HCT116 (cell line): ENCODE results near the gene RWDD4. TPM values are rescaled to one million over a fixed set of nuclear protein-coding genes. Genes with fewer than 3 reads are reported as not detected.

Experiments
- ATAC-seq: fragments of 200-7000 bp; cut with Tn5 transposase; 2 replicates; pipeline ENCODE4 v1.9.1; 2020; ENCODE audit warnings: mild to moderate bottlenecking, moderate library complexity
- BruUV-seq: library from RNA; stranded (reverse); fragments of 400-500 nt; replicated peaks from 2 replicates; lab custom pipeline; 2021; lab: Mats Ljungman, UMichigan
- CTCF ChIA-PET: fragments of 300-600 bp; sonication (Branson Sonifier 250); formaldehyde crosslinking; loops from one replicate; lab custom pipeline; 2021; ENCODE audit warnings: antibody characterized with exemption; lab: Charles Lee
- POLR2A ChIA-PET: fragments of 300-600, 350-600 bp; sonication (Branson Sonifier 250); formaldehyde crosslinking; loops from one replicate; lab custom pipeline; 2021; ENCODE audit warnings: antibody characterized with exemption; lab: Charles Lee
- RAD21 ChIA-PET, 2 experiments: fragments of 300-600 bp; sonication (Branson Sonifier 250); formaldehyde crosslinking; loops; one replicate each; lab custom pipeline; 2023; ENCODE audit warnings: low total read pairs in 2 of 2; ENCODE audit not compliant: uncharacterized antibody in 2 of 2, unreplicated experiment in 2 of 2, low non-redundant PET in 1 of 2; lab: Charles Lee
- DNase-seq: peaks from one replicate; pipeline ENCODE4 v3.0.0-alpha.2; 2010; ENCODE audit warnings: low read depth, low spot score
- H2AFZ ChIP-seq: fragments of 200-600 bp; shearing (Covaris generic), sonication (generic); 2 replicates; pipeline ENCODE4 v1.6.1; 2017; ENCODE audit warnings: low read depth, mixed run types, mixed read lengths, antibody characterized with exemption, low read length; ENCODE audit not compliant: poor library complexity, severe bottlenecking
- H3K27ac ChIP-seq: 2 replicates; pipeline ENCODE4 v1.5.1; 2012; ENCODE audit warnings: low read depth, low read length
- H3K27me3 ChIP-seq: fragments of 200-600 bp; sonication (generic); 2 replicates; pipeline ENCODE4 v1.6.1; 2016; ENCODE audit warnings: mixed run types, low read length, mixed read lengths; ENCODE audit not compliant: insufficient read depth
- H3K36me3 ChIP-seq, 2 experiments: fragments of 200-500 bp in 1 of 2; fragments of 200-600 bp in 1 of 2; sonication (Bioruptor generic) in 1 of 2; sonication (generic) in 1 of 2; 2 replicates each; pipeline versions ENCODE4 v1.5.1 to v1.6.1; 2014 to 2016; ENCODE audit warnings: low read length in 2 of 2, inconsistent platforms in 1 of 2, mixed read lengths in 1 of 2, mixed run types in 1 of 2; ENCODE audit not compliant: insufficient read depth in 2 of 2, control insufficient read depth in 1 of 2
- H3K4me1 ChIP-seq, 2 experiments: fragments of 200-600 bp in 1 of 2; sonication (generic) in 1 of 2; 2 replicates each; pipeline versions ENCODE4 v1.5.1 to v1.6.1; 2012 to 2017; ENCODE audit warnings: low read length in 2 of 2, inconsistent platforms in 1 of 2, mild to moderate bottlenecking in 1 of 2, mixed read lengths in 1 of 2, mixed run types in 1 of 2, moderate library complexity in 1 of 2; ENCODE audit not compliant: insufficient read depth in 2 of 2, control insufficient read depth in 1 of 2
- H3K4me2 ChIP-seq: fragments of 200-600 bp; sonication (generic); 2 replicates; pipeline ENCODE4 v1.6.1; 2017; ENCODE audit warnings: mixed run types, low read length, mixed read lengths
- H3K4me3 ChIP-seq, 2 experiments: fragments of 200-600 bp in 1 of 2; sonication (generic) in 1 of 2; replicated peaks in 1 of 2; 2 replicates each; pipeline ENCODE4 v1.5.1; 2011 to 2016; ENCODE audit warnings: low read length in 2 of 2, control low read depth in 1 of 2, low read depth in 1 of 2, mild to moderate bottlenecking in 1 of 2, mixed read lengths in 1 of 2, mixed run types in 1 of 2
- H3K79me2 ChIP-seq: fragments of 200-600 bp; sonication (generic); 2 replicates; pipeline ENCODE4 v1.6.1; 2017; ENCODE audit warnings: mild to moderate bottlenecking, mixed run types, low read length, moderate library complexity, mixed read lengths; ENCODE audit not compliant: insufficient read depth
- H3K9ac ChIP-seq: fragments of 200-600 bp; sonication (generic); 2 replicates; pipeline ENCODE4 v1.6.1; 2016; ENCODE audit warnings: low read length, mixed read lengths
- H3K9me2 ChIP-seq: fragments of 200-600 bp; sonication (generic), shearing (Covaris generic); 2 replicates; pipeline ENCODE4 v1.6.1; 2017; ENCODE audit warnings: mixed run types, mild to moderate bottlenecking, moderate library complexity; ENCODE audit not compliant: insufficient read depth
- H3K9me3 ChIP-seq, 2 experiments: fragments of 200-500 bp in 1 of 2; fragments of 200-600 bp in 1 of 2; sonication (Bioruptor generic) in 1 of 2; sonication (generic) in 1 of 2; 2 replicates each; pipeline ENCODE4 v1.6.1; 2014 to 2017; ENCODE audit warnings: low read length in 2 of 2, mixed read lengths in 2 of 2, inconsistent platforms in 1 of 2, low read depth in 1 of 2, mild to moderate bottlenecking in 1 of 2, mixed run types in 1 of 2, moderate library complexity in 1 of 2; ENCODE audit not compliant: control insufficient read depth in 1 of 2, insufficient read depth in 1 of 2
- H4K20me1 ChIP-seq: fragments of 200-600 bp; sonication (generic), shearing (Covaris generic); 2 replicates; pipeline ENCODE4 v1.6.1; 2017; ENCODE audit warnings: mixed run types, mild to moderate bottlenecking, moderate library complexity; ENCODE audit not compliant: insufficient read depth
- SIN3A ChIP-seq: IDR thresholded peaks from 2 replicates; pipeline ENCODE4 v1.6.1; 2012; ENCODE audit warnings: low read depth
- SRF ChIP-seq: IDR thresholded peaks from 2 replicates; pipeline ENCODE4 v1.6.1; 2012; ENCODE audit warnings: low read depth
- intact Hi-C: fragments of 100-400 bp; cut with micrococcal nuclease; formaldehyde crosslinking; loops from 2 replicates; pipeline ENCODE4 v1.10.0; 2022
- total RNA-seq: library from RNA; stranded (reverse); gene quantifications from one replicate; pipeline ENCODE4 v1.2.1, GENCODE V29; 2021; ENCODE audit not compliant: unreplicated experiment
- TF ChIP-seq, protein P1 (sequence below): IDR thresholded peaks from 2 replicates; pipeline ENCODE4 v1.6.1; 2011; ENCODE audit warnings: mild to moderate bottlenecking, low read length, moderate library complexity; ENCODE audit not compliant: insufficient replicate concordance; ENCODE audit errors: extremely low read depth
- TF ChIP-seq, protein P2 (sequence below): IDR thresholded peaks from 2 replicates; pipeline ENCODE4 v1.6.1; 2012; ENCODE audit warnings: low read depth

The RWDD4 gene
- total RNA-seq, 1 experiment from 2014 or later: 11.9 TPM

DNA sequence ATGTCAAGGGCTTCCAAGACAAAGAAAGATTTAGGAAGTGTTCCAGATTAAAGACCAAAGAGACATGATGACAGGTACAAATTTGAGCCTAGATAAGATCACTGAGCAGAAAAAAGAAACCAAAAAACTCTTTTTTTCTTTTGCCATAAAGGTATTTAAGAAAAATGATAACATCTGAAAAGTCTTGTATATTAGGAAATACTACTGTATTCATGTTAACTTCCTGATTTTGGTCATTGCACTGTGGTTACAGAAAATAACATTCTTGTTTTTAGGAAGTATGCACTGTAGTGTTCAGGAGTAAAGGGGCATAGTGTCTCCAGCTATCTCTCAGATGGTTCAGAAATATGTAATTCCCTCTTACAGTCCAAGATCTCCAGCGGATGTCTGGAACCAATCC is 37.1 kb downstream of the RWDD4 start (continued):
- TF ChIP-seq, protein P1, sequence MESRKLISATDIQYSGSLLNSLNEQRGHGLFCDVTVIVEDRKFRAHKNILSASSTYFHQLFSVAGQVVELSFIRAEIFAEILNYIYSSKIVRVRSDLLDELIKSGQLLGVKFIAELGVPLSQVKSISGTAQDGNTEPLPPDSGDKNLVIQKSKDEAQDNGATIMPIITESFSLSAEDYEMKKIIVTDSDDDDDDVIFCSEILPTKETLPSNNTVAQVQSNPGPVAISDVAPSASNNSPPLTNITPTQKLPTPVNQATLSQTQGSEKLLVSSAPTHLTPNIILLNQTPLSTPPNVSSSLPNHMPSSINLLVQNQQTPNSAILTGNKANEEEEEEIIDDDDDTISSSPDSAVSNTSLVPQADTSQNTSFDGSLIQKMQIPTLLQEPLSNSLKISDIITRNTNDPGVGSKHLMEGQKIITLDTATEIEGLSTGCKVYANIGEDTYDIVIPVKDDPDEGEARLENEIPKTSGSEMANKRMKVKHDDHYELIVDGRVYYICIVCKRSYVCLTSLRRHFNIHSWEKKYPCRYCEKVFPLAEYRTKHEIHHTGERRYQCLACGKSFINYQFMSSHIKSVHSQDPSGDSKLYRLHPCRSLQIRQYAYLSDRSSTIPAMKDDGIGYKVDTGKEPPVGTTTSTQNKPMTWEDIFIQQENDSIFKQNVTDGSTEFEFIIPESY: no peak
- TF ChIP-seq, protein P2, sequence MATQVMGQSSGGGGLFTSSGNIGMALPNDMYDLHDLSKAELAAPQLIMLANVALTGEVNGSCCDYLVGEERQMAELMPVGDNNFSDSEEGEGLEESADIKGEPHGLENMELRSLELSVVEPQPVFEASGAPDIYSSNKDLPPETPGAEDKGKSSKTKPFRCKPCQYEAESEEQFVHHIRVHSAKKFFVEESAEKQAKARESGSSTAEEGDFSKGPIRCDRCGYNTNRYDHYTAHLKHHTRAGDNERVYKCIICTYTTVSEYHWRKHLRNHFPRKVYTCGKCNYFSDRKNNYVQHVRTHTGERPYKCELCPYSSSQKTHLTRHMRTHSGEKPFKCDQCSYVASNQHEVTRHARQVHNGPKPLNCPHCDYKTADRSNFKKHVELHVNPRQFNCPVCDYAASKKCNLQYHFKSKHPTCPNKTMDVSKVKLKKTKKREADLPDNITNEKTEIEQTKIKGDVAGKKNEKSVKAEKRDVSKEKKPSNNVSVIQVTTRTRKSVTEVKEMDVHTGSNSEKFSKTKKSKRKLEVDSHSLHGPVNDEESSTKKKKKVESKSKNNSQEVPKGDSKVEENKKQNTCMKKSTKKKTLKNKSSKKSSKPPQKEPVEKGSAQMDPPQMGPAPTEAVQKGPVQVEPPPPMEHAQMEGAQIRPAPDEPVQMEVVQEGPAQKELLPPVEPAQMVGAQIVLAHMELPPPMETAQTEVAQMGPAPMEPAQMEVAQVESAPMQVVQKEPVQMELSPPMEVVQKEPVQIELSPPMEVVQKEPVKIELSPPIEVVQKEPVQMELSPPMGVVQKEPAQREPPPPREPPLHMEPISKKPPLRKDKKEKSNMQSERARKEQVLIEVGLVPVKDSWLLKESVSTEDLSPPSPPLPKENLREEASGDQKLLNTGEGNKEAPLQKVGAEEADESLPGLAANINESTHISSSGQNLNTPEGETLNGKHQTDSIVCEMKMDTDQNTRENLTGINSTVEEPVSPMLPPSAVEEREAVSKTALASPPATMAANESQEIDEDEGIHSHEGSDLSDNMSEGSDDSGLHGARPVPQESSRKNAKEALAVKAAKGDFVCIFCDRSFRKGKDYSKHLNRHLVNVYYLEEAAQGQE: no peak
- no peak for TF ChIP-seq SRF

DNA sequence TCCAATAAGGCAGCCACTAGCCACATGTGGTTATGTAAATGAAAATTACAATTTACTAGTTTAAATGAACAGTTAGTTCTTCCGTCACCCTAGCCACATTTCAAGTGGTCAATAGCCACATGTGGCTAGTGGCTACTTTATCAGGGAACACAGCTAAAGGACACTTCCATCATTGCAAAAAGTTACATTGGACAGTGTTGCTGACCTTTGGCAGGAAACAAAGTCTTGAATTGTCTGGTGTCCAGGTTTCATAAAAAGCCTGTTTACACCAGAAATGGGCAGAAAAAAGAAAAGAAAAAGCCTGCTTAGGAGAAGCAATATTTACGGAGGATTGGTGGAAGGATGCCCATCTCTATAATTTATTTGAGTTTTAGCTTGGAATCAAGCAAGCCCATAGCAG is 38.6 kb downstream of the RWDD4 start:
- BruUV-seq: no TSS peak
- Histone ChIP-seq H3K4me1 (no peaks in the 10 kb centered on the region), H3K9me2 (no peaks in the 10 kb centered on the region), H3K27ac (no peak overlapping the region), H3K4me3 (no peak overlapping the region), H3K9ac (no peak overlapping the region), H3K4me2 (no peak overlapping the region), H3K9me3 (no peaks in the 10 kb centered on the region), H3K79me2 (no peaks in the 10 kb centered on the region), H4K20me1 (no peaks in the 10 kb centered on the region), H3K27me3 (no peaks in the 10 kb centered on the region), H2AFZ (no peak overlapping the region), H3K36me3 (no peaks in the 10 kb centered on the region)
- TF ChIP-seq SIN3A: no peak
- ChIA-PET POLR2A (no interaction called here), RAD21 (no interaction called here), CTCF (no interaction called here)
- intact Hi-C loops: no loop called here
- DNase-seq (no peak), ATAC-seq (no peak)
